NCI-H345 treated with DMSO at 0.1 percent for 48 hours (cell line): ENCODE data around the gene PSMG2.
"Not testable (repeated sequence)": the region's sequence is repeated elsewhere in the genome, so short reads cannot be mapped to it uniquely, and the experiment has no call there.

Source experiments
- DNase-seq: peaks from one replicate; lab custom pipeline; 2025; ENCODE audit not compliant: unreplicated experiment; lab: John Stamatoyannopoulos, UW

PSMG2 gene

GRCh38 chr18:12721495-12722275, 18.8 kb downstream of the PSMG2 start:
- no peak for DNase-seq

- DNase-seq = no peak
Measured at GRCh38 chr18:12722731-12723130, 19.9 kb downstream of the PSMG2 start.

GRCh38 chr18:12726331-12726730, 23.5 kb downstream of the PSMG2 start:
- no peak for DNase-seq

GRCh38 chr18:12726774-12727550, 24.1 kb downstream of the PSMG2 start:
- DNase-seq = peak; percentile 58

- DNase-seq = no peak
Measured at GRCh38 chr18:12737243-12737902, 34.5 kb downstream of the PSMG2 start.

- DNase-seq = peak; percentile 93
Measured at GRCh38 chr18:12741351-12741750, 38.5 kb downstream of the PSMG2 start.

- no peak for DNase-seq
Measured at GRCh38 chr18:12742453-12742852, 39.6 kb downstream of the PSMG2 start.

- DNase-seq = peak; percentile 10
Measured at GRCh38 chr18:12744103-12744502, 41.3 kb downstream of the PSMG2 start.

- DNase-seq = no peak
Measured at GRCh38 chr18:12745095-12745795, 42.4 kb downstream of the PSMG2 start.

GRCh38 chr18:12747530-12748315, 44.9 kb downstream of the PSMG2 start:
- DNase-seq = no peak

- DNase-seq = no peak
Measured at GRCh38 chr18:12748671-12749070, 45.8 kb downstream of the PSMG2 start.

GRCh38 chr18:12749121-12749520, 46.3 kb downstream of the PSMG2 start:
- DNase-seq = no peak

GRCh38 chr18:12750076-12750714, 47.4 kb downstream of the PSMG2 start:
- DNase-seq = no peak

GRCh38 chr18:12750715-12751502, 48.1 kb downstream of the PSMG2 start:
- DNase-seq = no peak

GRCh38 chr18:12751503-12751884, 48.7 kb downstream of the PSMG2 start:
- DNase-seq = no peak

GRCh38 chr18:12751891-12752290, 49.0 kb downstream of the PSMG2 start:
- no peak for DNase-seq

GRCh38 chr18:12754511-12754910, 51.7 kb downstream of the PSMG2 start:
- DNase-seq = no peak

- not testable (repeated sequence) for DNase-seq
Measured at GRCh38 chr18:12755606-12756005, 52.8 kb downstream of the PSMG2 start.

- DNase-seq = not testable (repeated sequence)
Measured at GRCh38 chr18:12756619-12757239, 53.9 kb downstream of the PSMG2 start.
